Gastrocnemius medialis (tissue), 4 donors: ENCODE results near the gene OR56A1.

Experiments
- POLR2A ChIP-seq, 2 donors: fragments of 450-650 bp; IDR thresholded peaks; one replicate each; pipeline ENCODE4 v1.6.1; 2017; ENCODE audit warnings: antibody characterized with exemption in 2 of 2, mild to moderate bottlenecking in 2 of 2, moderate library complexity in 2 of 2
- TF ChIP-seq, protein P1 (sequence below), 5 experiments: fragments of 450-650 bp in 3 of 5; fragments of 200-600 bp in 2 of 5; sonication (generic) in 2 of 5; IDR thresholded peaks in 4 of 5; conservative IDR thresholded peaks in 1 of 5; 1 replicate in 4 of 5; 2 replicates in 1 of 5; pipeline ENCODE4 v1.5.1; 2016 to 2019; ENCODE audit warnings: antibody characterized with exemption in 5 of 5, mild to moderate bottlenecking in 3 of 5, moderate library complexity in 3 of 5

DNA sequence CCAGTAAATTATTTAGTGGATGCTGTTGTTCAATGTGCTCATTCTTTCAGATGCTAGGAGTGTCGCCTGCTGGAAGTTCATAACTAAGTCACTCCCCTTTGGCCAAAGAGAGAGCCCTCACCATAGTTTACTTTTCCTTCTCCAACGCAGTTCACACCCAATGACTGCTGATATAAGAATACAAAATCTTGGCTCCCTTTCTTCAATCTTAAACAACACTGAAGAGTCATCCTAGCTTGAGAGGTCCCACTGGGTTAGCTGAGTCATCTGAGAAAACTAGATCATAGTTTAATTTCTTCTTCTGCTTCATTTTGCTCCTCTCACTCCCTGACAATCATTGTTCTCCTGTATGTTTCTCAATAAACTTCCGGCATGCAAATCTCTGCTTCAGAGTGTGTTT, 38.4 kb downstream of the OR56A1 start:
- TF ChIP-seq, protein P1, sequence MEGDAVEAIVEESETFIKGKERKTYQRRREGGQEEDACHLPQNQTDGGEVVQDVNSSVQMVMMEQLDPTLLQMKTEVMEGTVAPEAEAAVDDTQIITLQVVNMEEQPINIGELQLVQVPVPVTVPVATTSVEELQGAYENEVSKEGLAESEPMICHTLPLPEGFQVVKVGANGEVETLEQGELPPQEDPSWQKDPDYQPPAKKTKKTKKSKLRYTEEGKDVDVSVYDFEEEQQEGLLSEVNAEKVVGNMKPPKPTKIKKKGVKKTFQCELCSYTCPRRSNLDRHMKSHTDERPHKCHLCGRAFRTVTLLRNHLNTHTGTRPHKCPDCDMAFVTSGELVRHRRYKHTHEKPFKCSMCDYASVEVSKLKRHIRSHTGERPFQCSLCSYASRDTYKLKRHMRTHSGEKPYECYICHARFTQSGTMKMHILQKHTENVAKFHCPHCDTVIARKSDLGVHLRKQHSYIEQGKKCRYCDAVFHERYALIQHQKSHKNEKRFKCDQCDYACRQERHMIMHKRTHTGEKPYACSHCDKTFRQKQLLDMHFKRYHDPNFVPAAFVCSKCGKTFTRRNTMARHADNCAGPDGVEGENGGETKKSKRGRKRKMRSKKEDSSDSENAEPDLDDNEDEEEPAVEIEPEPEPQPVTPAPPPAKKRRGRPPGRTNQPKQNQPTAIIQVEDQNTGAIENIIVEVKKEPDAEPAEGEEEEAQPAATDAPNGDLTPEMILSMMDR (IDR thresholded peaks at IDR 0.05 in 4 of 5, conservative IDR thresholded peaks at IDR 0.05 in 1 of 5) = no peak
- TF ChIP-seq POLR2A (IDR thresholded peaks at IDR 0.05) = no peak
